SK-N-SH treated with all-trans-retinoic acid at 6 μM for 48 hours (cell line): ENCODE measurements around the gene FHIT.

ENCODE experiments used
- ISL1 ChIP-seq: fragments of 250-450 bp; sonication (Bioruptor Pico); IDR thresholded peaks from 2 replicates; pipeline ENCODE4 v2.1.2; 2022; ENCODE audit warnings: mild to moderate bottlenecking, moderate library complexity
- PATZ1 ChIP-seq: fragments of 250-450 bp; sonication (Bioruptor Pico); IDR thresholded peaks from 2 replicates; pipeline ENCODE4 v1.8.0; 2020; ENCODE audit warnings: mild to moderate bottlenecking, moderate library complexity, borderline replicate concordance

GRCh38 chr3:60024400-60024799, 1226.9 kb downstream of the FHIT start:
- no peak for TF ChIP-seq ISL1 (CRISPR knock-in tag)
- no peak for TF ChIP-seq PATZ1
